Measurements from ENCODE around the gene CYP26A1. TPM values are rescaled to one million over a fixed set of nuclear protein-coding genes. Genes with fewer than 3 reads are reported as not detected.

Gene CYP26A1
- 0.32 and 0.91 TPM in 2 replicates for total RNA-seq (2014; rRNA removed; shearing (Covaris generic))

GRCh38 chr10:93073539-93074146 lies at the start of gene CYP26A1:
TSS of gene CYP26A1 (plus strand) at chr10:93073893. CDS start at chr10:93073935, 42 bp downstream.

GRCh38 chr10:93059975-93060886 lies 13.5 kb upstream of the CYP26A1 start, which contains the start of gene CYP26C1:
TSS of gene CYP26C1 (plus strand) at chr10:93060798. CDS start at chr10:93061264, 466 bp downstream.

Other genes starting within 250 kb of the CYP26A1 start
- 10.4 and 12.0 TPM in 2 replicates for gene EXOC6, start 225.4 kb upstream of the CYP26A1 start, total RNA-seq (2014; rRNA removed; shearing (Covaris generic))
- 0.04 and 0.27 TPM in 2 replicates for gene CYP26C1, start 13.1 kb upstream of the CYP26A1 start, total RNA-seq (2014; rRNA removed; shearing (Covaris generic))